GM12891 (cell line): Measurements from ENCODE around the gene ZNF830.

ENCODE experiments used
- DNase-seq: peaks from one replicate; pipeline ENCODE4 v3.0.0; 2011; ENCODE audit warnings: low spot score; ENCODE audit not compliant: insufficient read length
- FAIRE-seq: peaks from 2 replicates; lab custom pipeline; 2011; peaks lifted over from hg19 to GRCh38; lab: Jason Lieb, UNC
- PAX5 ChIP-seq: IDR thresholded peaks from 2 replicates; pipeline ENCODE4 v1.6.1; 2011; ENCODE audit warnings: low read length, moderate library complexity, mild to moderate bottlenecking; ENCODE audit not compliant: insufficient read depth, severe bottlenecking
- POLR2A ChIP-seq: IDR thresholded peaks from 2 replicates; pipeline ENCODE4 v1.6.1; 2011; ENCODE audit warnings: low read depth, low read length, control low read depth
- POLR2AphosphoS5 ChIP-seq: IDR thresholded peaks from 2 replicates; pipeline ENCODE4 v1.6.1; 2011; ENCODE audit warnings: low read depth, low read length, control low read depth
- POU2F2 ChIP-seq: IDR thresholded peaks from 2 replicates; pipeline ENCODE4 v1.6.1; 2011; ENCODE audit warnings: low read depth, mild to moderate bottlenecking, control low read depth, low read length, moderate library complexity
- SPI1 ChIP-seq: IDR thresholded peaks from 2 replicates; pipeline ENCODE4 v1.6.1; 2011; ENCODE audit warnings: low read depth, low read length, control low read depth
- TAF1 ChIP-seq: IDR thresholded peaks from 2 replicates; pipeline ENCODE4 v1.6.1; 2011; ENCODE audit warnings: low read depth, low read length, control low read depth

ZNF830 gene

DNA sequence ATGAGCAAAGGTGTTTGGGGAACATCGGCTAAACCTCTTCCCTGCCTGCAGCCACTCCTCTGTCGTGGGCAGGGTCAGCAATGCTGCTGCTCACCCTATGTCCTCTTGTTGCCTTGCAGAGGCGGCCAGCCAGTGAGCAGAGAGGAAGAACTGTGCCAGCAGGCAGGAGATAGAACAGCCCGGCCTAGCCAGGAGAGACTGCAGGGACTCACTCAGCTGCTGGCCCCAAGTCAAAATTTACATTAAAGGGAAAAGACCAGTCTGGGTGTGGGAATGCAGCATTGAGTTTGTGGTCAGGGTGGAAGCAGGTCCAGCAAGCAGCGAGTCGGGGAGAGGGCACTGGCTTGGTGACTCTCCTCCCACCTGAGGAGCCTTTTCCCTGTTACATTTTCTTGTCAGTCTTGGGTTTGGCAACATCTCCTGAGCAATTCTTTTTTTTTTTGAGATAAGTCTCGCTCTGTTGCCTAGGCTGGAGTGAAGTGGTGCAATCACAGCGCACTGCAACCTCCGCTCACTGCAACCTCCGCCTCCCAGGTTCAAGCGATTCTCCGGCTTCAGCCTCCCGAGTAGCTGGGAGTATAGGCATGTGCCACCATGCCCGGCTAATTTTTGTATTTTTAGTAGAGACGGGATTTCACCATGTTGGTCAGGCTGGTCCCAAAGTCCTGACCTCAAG lies 41.7 kb downstream of the ZNF830 start:
- no peak for TF ChIP-seq POLR2AphosphoS5
- no peak for TF ChIP-seq SPI1
- no peak for TF ChIP-seq POU2F2
- TF ChIP-seq PAX5, result no peak
- TF ChIP-seq POLR2A, result no peak
- TF ChIP-seq TAF1, result no peak
- no peak for FAIRE-seq

DNA sequence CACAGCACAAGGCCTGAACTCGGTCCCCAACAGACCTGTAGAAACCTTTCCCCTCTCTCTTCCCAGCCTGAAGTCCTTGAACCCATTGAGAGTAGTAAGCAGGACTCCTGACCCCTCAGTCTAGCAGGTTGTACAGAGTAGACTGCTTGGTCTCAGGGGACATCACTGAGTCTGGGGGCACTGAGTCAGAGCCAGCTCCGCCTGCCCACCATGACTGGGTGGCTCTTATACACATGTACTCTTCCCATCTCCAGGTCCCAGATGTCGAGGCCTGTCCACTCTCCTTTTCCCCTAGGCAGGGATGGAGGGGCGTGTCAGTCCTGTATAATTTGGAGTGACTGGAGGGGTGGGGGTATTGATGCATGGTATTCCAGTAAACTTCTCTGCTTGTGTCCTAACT lies 42.4 kb downstream of the ZNF830 start:
- DNase-seq (no peak), FAIRE-seq (no peak)
- TF ChIP-seq PAX5 (no peak), POLR2A (peak; percentile 42; the same call in 1 of the 2 replicates)

More for the DNA sequence above, 41.7 kb downstream of the ZNF830 start:
- DNase-seq, result no peak

DNA sequence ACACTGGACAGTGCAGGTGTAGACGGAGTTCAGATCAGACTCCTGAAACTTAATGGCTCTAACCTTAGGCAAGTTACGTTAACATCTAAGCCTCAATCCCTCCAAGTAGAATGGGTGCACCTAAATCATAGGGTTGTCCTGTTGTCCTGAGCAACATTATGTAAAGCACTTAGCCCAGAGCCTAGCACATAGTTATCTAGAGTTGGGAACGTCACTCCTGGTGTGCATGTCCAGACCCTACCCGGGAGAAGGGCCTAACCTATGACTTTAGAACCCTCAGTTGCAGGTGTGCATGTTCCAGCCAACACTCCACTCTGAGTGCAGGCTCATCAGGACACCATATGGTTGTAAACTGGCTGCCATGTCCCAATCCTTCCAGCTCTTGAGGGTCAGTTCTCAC lies 45.0 kb downstream of the ZNF830 start:
- FAIRE-seq, result no peak
- 0 out of 2 replicates have a peak, but pooled peaks have one; percentile 21 for TF ChIP-seq POLR2AphosphoS5
- TF ChIP-seq POU2F2, result no peak
- TF ChIP-seq SPI1, result no peak
- TF ChIP-seq POLR2A, result 0 out of 2 replicates have a peak, but pooled peaks have one; percentile 10
- no peak for DNase-seq

DNA sequence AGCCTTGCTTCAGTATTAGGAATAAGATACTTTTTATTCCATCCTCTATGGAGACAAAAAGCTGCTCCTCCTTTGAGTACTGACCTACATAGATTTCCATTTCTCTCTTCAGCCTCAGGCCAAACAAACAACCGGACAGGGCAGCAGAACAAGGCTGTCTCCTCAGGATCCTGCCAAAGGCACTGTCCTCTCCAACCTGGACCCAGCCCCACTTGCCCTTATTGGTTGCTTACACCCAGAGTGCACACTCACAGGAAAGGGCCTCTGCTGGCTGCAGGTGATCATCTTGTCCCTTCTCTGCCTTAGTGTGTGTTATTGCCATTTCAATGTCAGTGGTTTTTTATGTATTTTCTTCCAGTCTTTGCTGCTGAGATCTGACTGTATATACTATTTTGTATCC lies 45.6 kb downstream of the ZNF830 start:
- no peak for FAIRE-seq
- DNase-seq, result no peak
- TF ChIP-seq SPI1, result no peak
- TF ChIP-seq POLR2A, result 0 out of 2 replicates have a peak, but pooled peaks have one; percentile 6

DNA sequence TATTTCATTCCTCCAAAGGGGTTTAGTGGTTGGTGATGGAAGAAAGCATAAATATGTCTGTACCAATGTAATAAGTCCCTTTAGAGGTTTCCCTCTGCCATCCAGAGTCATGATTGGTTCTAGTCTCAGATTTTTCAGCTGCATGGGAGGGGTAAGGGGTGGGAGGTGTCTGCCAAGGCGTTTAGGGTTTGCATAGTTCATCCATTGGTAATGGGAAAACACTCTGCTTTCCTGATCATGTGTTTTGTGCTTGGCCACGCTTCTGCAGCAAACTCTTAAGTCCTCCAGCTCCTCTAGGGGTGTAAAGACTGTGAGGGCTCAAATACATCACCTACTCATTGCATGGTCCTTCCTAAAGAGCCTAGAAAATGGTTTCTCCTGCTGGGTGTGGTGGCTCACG lies 48.8 kb downstream of the ZNF830 start:
- FAIRE-seq (no peak), DNase-seq (no peak)
- TF ChIP-seq TAF1, result no peak
- no peak for TF ChIP-seq PAX5
- TF ChIP-seq POLR2AphosphoS5, result no peak
- TF ChIP-seq POU2F2, result no peak
- TF ChIP-seq POLR2A, result no peak
- no peak for TF ChIP-seq SPI1

DNA sequence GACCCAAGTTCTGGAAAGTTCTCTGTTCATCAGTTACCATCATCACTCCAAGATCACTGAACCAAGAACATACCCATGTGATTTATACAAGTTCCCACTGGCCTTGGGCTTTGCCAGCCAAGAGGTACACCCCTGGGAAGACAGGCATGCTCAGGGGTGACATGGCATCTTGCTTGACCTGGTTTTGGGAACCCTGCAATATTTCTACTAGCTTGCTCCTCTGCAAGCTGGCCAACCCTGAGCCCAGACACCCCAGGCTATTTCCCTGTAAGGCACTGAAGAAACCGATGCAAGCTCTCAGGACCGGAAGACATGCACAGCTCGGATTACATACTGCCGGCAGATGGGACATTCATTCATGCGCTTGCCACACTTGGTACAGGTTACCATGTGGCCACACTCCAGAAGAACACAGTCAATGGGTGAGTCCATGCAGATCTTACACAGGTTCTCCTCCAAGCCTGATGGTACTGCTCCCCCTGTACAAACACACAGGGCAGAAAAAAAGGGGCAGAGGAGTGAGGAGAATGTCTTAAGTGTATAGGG lies 50.4 kb downstream of the ZNF830 start:
- no peak for FAIRE-seq
- DNase-seq, result no peak
- TF ChIP-seq SPI1 (no peak), PAX5 (no peak), POLR2AphosphoS5 (no peak), TAF1 (no peak), POU2F2 (no peak), POLR2A (no peak)
